Muscle layer of colon (tissue), 2 donors: ENCODE data around the gene VAPB.
A peak's percentile ranks its signal among the peaks of the same experiment; 100 is the strongest.
"Not testable (repeated sequence)": the region's sequence is repeated elsewhere in the genome, so short reads cannot be mapped to it uniquely, and the experiment has no call there.

Experiments used
- H3K27ac ChIP-seq: one replicate; pipeline ENCODE4 v1.7.0; 2013; ENCODE audit warnings: low read depth, mild to moderate bottlenecking, low read length, moderate library complexity
- H3K27me3 ChIP-seq, 2 donors: one replicate each; pipeline ENCODE4 v1.7.0; 2013; ENCODE audit warnings: low read length in 2 of 2, mild to moderate bottlenecking in 2 of 2; ENCODE audit not compliant: insufficient read depth in 2 of 2, control insufficient read depth in 1 of 2
- H3K36me3 ChIP-seq: one replicate; pipeline ENCODE4 v1.7.0; 2013; ENCODE audit warnings: mild to moderate bottlenecking, low read length; ENCODE audit not compliant: insufficient read depth
- H3K4me1 ChIP-seq: one replicate; pipeline ENCODE4 v1.7.0; 2013; ENCODE audit warnings: mild to moderate bottlenecking, low read length; ENCODE audit not compliant: insufficient read depth
- H3K4me3 ChIP-seq, 2 donors: one replicate each; pipeline ENCODE4 v1.7.0; 2013; ENCODE audit warnings: low read length in 2 of 2, low read depth in 1 of 2, mild to moderate bottlenecking in 1 of 2, moderate library complexity in 1 of 2
- H3K9ac ChIP-seq: one replicate; pipeline ENCODE4 v1.7.0; 2013; ENCODE audit warnings: low read length
- H3K9me3 ChIP-seq: one replicate; pipeline ENCODE4 v1.7.0; 2013; ENCODE audit warnings: mild to moderate bottlenecking, low read length
- donor health status: abdominal sarcoma.
- donor health status: Adenocarcinoma of cecum.

VAPB gene

DNA sequence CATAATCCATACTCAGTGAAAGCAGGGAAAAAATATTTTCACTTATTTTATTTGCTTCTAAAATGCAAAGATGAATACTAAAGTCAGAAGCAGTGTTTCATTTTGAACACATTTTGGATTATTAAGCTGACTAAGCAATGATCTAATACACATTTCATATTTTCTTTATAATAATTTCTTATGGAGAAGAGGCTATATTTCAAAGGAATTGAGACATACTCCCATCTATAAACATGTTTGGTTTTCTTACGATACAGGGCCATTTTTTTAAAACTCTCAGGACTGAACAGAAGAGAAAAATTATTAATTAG lies 26.9 kb upstream of the VAPB start:
- no peak overlapping the region for H3K4me3 ChIP-seq
- peaks cover 18% of the 10 kb centered on the region for H3K36me3 ChIP-seq
- no peak overlapping the region for H3K27ac ChIP-seq
- no peaks in the 10 kb centered on the region for H3K9me3 ChIP-seq
- H3K27me3 ChIP-seq, result no peaks in the 10 kb centered on the region
- peaks cover 33% of the 10 kb centered on the region for H3K4me1 ChIP-seq
- no peak overlapping the region for H3K9ac ChIP-seq

DNA sequence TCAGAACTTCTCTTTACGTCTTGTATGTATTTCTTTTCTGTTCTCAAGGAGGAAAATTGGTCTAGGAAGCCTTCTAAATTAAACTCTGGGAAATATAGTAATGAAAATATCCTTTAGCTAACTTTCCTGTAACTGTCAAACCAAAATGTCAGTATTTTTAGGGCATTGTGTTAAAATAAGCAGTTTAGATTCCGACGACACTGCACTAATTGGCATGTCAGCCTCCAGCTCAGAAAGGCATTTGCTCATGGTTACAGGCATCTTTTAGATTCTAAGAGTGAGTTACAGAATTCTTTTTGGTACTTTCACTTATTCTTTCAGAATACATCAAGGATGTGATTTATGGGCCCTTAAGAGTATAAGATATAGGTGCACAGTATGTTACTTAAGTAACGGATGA lies 26.1 kb upstream of the VAPB start:
- no peak overlapping the region for H3K4me3 ChIP-seq
- no peaks in the 10 kb centered on the region for H3K27me3 ChIP-seq
- H3K4me1 ChIP-seq, result peaks cover 38% of the 10 kb centered on the region
- no peak overlapping the region for H3K9ac ChIP-seq
- H3K9me3 ChIP-seq, result no peaks in the 10 kb centered on the region
- no peak overlapping the region for H3K27ac ChIP-seq
- H3K36me3 ChIP-seq, result peaks cover 13% of the 10 kb centered on the region

DNA sequence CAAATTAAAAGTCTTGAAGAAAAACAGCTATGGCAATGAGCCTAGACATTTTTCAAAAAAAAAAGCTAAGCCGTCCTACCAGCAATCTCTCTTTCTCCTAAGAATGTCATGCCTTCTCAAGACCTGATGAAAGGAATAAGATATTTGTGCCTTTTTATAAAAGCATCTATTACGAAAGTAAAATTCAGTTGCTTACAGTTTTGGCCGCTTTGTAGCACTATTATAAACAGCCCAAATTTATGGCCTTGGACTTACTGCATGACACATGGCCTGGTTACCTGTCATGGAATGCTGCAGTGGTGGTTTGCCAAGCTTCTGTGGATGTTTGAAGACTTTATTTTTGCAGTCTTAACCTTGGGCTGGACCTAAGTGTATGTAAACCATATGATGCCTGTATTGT lies 22.2 kb upstream of the VAPB start:
- Histone ChIP-seq H3K4me1 (peaks cover 25% of the 10 kb centered on the region), H3K27me3 (no peaks in the 10 kb centered on the region), H3K36me3 (peaks cover 3% of the 10 kb centered on the region), H3K27ac (peak overlapping the region; percentile 21), H3K9me3 (no peaks in the 10 kb centered on the region), H3K9ac (no peak overlapping the region), H3K4me3 (no peak overlapping the region)

DNA sequence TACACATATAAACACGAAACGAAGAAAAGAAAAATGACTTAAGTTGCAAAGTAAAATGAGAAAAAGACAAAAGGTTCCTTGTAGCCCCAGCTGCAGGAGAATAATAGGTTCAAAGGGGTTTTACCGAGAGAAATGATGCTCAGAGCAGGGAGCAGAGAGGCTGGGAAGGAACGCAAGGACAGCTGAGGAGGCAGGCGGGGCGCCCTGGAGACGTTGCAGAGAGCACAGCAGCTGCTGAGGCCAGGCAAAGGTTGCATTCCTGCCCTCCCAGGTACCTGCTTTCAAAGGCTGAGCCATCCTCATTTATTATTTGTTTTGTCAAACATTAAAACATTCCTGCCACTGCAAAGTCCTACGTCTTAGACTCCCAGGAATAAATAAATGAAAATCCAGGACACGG lies 16.2 kb upstream of the VAPB start:
- Histone ChIP-seq H3K27me3 (no peaks in the 10 kb centered on the region), H3K9me3 (no peaks in the 10 kb centered on the region), H3K4me1 (peaks cover under 1% of the 10 kb centered on the region), H3K9ac (no peak overlapping the region), H3K27ac (no peak overlapping the region), H3K36me3 (no peaks in the 10 kb centered on the region), H3K4me3 (no peak overlapping the region)

DNA sequence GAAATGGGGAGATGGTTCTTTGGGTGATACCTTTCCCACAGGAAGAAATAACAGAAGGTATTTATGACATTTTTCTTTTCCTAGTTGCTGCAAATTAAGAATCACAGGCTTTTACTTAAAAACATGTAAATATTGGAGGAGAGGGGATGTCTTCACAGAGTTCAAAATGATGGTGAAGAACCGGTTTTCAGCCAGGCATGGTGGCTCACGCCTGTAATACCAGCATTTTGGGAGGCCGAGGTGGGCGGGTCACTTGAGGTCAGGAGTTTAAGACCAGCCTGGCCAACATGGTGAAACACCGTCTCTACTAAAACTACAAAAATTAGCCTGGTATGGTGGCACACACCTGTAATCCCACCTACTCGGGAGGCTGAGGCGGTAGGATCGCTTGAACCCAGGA lies 15.7 kb upstream of the VAPB start:
- H3K36me3 ChIP-seq, H3K4me3 ChIP-seq, H3K27ac ChIP-seq: not testable (repeated sequence)

DNA sequence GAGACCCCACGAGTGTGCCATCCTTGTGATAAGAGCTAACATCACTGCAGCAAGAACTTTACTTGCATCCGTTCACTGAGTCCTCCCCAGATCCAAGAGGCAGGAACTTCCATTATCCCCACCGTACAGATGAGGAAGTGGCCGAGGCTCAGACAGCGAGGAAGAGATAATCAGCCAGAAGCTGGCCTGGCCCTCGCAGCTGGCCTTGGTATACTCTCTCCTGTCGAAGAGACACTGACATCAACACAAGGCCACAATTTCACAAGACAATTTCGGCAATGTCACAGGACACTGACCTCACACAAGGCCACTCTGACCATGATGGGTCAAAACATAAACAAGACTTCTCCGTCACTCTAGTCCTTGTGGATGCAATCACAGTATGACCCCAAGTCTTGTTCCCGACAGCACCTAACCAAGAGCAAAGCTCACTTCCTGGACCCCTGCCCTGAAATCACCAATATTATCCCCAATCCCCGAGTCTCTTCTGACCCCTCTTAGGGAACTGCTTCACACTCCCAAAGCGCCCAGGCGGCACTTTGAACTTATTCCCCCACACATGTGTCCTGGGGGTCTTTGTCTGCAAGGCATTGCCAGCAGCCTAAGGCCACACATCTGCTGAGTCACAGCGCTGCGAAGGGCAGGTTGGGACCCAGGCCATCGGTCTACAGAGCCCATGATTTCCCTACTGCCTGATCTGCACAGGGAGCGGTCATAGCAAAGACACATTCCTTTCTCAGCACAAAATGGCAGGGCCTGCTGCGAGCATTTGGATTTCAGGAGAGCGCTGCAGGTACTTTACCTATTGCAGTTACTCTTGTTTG lies 14.8 kb upstream of the VAPB start:
- no peaks in the 10 kb centered on the region for H3K27me3 ChIP-seq
- no peaks in the 10 kb centered on the region for H3K4me1 ChIP-seq
- H3K9ac ChIP-seq, result no peak overlapping the region

More for the DNA sequence above, 15.7 kb upstream of the VAPB start:
- not testable (repeated sequence) for H3K9ac ChIP-seq, H3K4me1 ChIP-seq, H3K9me3 ChIP-seq, H3K27me3 ChIP-seq

DNA sequence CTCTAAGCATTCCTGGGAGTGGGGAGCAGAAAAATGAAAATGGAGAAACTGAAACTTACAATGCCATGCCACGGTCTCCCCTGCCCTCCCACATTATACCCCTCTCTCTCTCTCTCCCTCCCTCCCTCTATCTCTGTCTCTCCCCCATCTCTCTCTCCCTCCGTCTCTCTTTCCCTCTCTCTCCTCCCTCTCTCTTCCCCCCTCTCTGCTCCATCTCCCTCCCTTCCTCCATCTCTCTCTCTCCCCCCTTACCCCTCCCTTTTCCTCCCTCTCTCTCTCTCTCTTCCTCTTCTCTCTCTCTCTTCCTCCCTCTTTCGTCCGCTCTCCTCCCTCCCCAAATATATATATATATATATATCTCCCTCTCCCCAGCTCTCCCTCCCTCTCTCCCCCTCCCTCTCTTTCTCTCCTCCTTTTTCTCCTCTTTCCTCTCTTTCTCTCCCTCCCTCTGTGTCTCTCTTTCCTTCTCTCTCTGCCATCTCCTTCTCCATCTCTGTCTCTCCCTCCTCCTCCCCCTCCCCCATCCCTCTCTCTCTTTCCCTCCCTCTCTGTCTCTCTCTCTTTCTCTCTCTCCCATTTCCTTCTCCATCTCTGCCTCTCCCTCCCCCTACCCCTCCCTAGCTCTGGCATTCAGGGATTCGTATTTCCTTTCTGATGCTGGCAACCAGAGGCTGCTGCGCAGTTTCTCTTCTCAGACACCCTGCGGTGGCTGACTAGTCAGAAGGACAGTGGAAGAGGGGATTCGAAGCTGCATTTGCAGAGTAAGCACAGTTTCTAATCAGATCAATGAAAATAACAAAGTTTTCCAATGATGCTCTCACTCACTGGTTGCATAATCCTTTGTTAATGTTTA lies 13.9 kb upstream of the VAPB start:
- Histone ChIP-seq H3K9ac (no peak overlapping the region), H3K27ac (no peak overlapping the region), H3K36me3 (no peaks in the 10 kb centered on the region), H3K4me3 (no peak overlapping the region), H3K27me3 (no peaks in the 10 kb centered on the region), H3K9me3 (no peaks in the 10 kb centered on the region), H3K4me1 (no peaks in the 10 kb centered on the region)

More for the DNA sequence above, 14.8 kb upstream of the VAPB start:
- Histone ChIP-seq H3K9me3 (no peaks in the 10 kb centered on the region), H3K4me3 (no peak overlapping the region), H3K27ac (no peak overlapping the region), H3K36me3 (no peaks in the 10 kb centered on the region)

DNA sequence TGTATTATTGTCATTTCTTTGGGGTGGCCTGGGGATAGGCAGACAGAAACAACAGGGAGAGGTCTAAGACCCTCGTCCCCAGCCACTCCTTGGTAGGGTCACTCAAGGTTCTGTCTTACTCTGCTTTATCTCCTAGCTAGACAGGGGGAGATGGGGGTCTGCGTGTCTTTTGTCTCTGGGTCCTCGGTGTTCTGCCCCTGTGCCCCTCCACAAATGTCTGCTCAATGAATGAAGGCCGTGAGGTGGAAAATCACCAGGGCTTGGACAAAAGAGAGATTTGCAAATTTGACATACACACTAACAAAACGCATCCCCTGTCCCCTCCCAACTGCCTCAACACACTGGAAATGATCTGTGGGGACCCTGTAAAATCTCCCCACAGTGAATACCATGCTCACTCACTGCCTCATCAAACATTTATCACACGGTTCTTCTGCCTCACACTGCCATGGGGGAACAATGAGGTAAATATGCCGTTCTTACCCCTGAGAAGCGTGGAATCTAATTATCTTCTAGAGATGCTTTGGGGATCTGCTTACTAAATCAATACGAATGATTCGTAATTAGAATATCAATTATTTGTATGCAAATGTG lies 13.2 kb upstream of the VAPB start:
- H3K9me3 ChIP-seq, result no peaks in the 10 kb centered on the region
- H3K36me3 ChIP-seq, result no peaks in the 10 kb centered on the region
- no peak overlapping the region for H3K4me3 ChIP-seq
- H3K27me3 ChIP-seq, result no peaks in the 10 kb centered on the region
- no peak overlapping the region for H3K9ac ChIP-seq
- H3K27ac ChIP-seq, result no peak overlapping the region
- H3K4me1 ChIP-seq, result no peaks in the 10 kb centered on the region

DNA sequence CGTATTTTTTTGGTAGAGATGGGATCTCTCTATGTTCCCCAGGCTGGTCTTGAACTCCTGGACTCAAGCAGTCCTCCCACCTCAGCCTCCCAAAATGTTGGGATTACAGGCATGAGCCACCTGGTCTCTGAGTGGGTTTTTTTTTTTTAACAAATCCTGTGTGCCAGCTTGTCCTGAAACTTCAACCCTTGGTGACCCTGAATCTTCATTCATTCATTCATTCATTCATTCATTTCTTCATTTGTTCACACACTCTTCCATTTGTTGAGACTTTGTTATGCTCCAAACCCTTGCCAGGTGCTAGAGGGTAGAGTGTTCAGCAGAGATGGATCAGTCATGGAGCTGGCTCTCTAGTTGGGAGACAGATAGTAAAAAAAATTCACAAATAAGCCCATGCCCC lies 12.0 kb upstream of the VAPB start:
- H3K27ac ChIP-seq, result no peak overlapping the region
- H3K36me3 ChIP-seq, result no peaks in the 10 kb centered on the region
- no peak overlapping the region for H3K4me3 ChIP-seq
- no peaks in the 10 kb centered on the region for H3K27me3 ChIP-seq
- H3K4me1 ChIP-seq, result no peaks in the 10 kb centered on the region
- no peaks in the 10 kb centered on the region for H3K9me3 ChIP-seq
- no peak overlapping the region for H3K9ac ChIP-seq

DNA sequence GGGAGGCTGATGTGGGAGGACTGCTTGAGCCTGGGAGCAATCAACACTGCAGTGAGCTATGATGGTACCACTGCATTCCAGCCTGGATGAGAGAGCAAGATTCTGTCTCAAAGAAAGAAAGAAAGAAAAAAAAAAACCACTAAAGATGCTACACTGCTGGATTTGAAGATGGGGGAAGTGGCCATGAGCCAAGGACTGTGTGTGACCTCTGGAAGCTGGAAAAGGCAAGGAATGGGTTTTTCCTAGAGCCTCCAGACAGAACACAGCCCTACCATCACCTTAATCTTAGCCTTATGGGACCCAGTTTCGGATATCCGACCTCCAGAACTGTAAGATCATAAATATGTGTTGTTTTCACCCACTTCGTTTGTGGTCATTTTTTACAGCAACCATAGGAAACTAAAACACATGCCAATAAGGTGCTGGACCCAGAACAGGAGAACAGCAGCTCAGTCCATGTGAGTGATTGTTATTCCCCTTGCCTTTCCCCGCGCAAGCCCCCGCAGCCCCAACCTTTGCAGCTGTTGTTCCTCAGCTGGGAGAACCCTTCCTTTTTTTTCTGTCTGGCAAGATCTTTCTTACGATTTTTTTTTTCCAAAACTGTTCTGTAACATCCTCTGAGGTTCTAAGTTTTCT lies 11.1 kb upstream of the VAPB start:
- Histone ChIP-seq H3K9me3 (no peaks in the 10 kb centered on the region), H3K9ac (no peak overlapping the region), H3K36me3 (no peaks in the 10 kb centered on the region), H3K4me3 (no peak overlapping the region), H3K27ac (no peak overlapping the region), H3K27me3 (no peaks in the 10 kb centered on the region), H3K4me1 (no peaks in the 10 kb centered on the region)

DNA sequence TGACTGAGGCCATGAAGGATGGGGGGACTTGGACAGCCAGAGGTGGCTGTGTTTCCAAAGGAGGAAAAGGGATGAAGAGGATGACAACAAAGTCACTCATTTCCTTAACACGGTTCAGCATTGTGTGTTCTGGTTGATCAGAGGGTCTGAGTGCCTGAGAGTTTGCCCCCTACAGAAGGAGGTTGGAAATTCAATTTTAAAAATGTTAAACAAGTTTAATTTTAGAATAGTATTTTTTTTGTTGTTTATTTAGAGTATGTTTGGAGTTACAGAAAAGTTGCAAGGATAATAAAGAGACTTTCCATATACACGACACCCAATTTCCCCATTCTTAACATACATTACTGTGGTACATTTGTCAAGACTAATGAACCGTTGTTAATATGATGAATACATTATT lies 10.3 kb upstream of the VAPB start:
- H3K9ac ChIP-seq, result no peak overlapping the region
- H3K27me3 ChIP-seq, result no peaks in the 10 kb centered on the region
- H3K36me3 ChIP-seq, result no peaks in the 10 kb centered on the region
- H3K27ac ChIP-seq, result no peak overlapping the region
- H3K9me3 ChIP-seq, result no peaks in the 10 kb centered on the region
- H3K4me3 ChIP-seq, result no peak overlapping the region
- no peaks in the 10 kb centered on the region for H3K4me1 ChIP-seq
